OCI-LY7 (cell line): Measurements from ENCODE around the gene ELOVL4. TPM values are rescaled to one million over a fixed set of nuclear protein-coding genes. Genes with fewer than 3 reads are reported as not detected.

Experiments
- BruUV-seq: library from RNA; stranded (reverse); fragments of 400-500 nt; replicated peaks from 2 replicates; lab custom pipeline; 2021; lab: Mats Ljungman, UMichigan
- CTCF ChIA-PET: fragments of 300-600 bp; sonication (Branson Sonifier 250); formaldehyde crosslinking; loops from one replicate; lab custom pipeline; 2022; ENCODE audit warnings: antibody characterized with exemption; ENCODE audit not compliant: unreplicated experiment; lab: Charles Lee
- POLR2A ChIA-PET: fragments of 300-600 bp; sonication (Branson Sonifier 250); formaldehyde crosslinking; loops from one replicate; lab custom pipeline; 2022; ENCODE audit warnings: antibody characterized with exemption; lab: Charles Lee
- DNase-seq: peaks from one replicate; pipeline ENCODE4 v3.0.0-alpha.2; 2015; ENCODE audit warnings: low spot score
- H2AFZ ChIP-seq: fragments of 200-600 bp; sonication (generic), shearing (Covaris generic); 2 replicates; pipeline ENCODE4 v1.6.1; 2014; ENCODE audit warnings: mild to moderate bottlenecking, antibody characterized with exemption, low read length, moderate library complexity
- H3K27ac ChIP-seq: fragments of 200-600 bp; sonication (generic); 2 replicates; pipeline ENCODE4 v1.5.1; 2014; ENCODE audit warnings: mixed run types, low read depth, mild to moderate bottlenecking, moderate library complexity, low read length, inconsistent platforms; ENCODE audit not compliant: poor library complexity, severe bottlenecking
- H3K36me3 ChIP-seq: fragments of 200-600 bp; sonication (generic); 2 replicates; pipeline ENCODE4 v1.6.1; 2014; ENCODE audit warnings: mild to moderate bottlenecking, antibody characterized with exemption, low read length, moderate library complexity, mixed read lengths; ENCODE audit not compliant: insufficient read depth
- H3K4me1 ChIP-seq: fragments of 200-600 bp; sonication (generic); 2 replicates; pipeline ENCODE4 v1.5.1; 2014; ENCODE audit warnings: mild to moderate bottlenecking, low read length; ENCODE audit not compliant: insufficient read depth, poor library complexity, severe bottlenecking
- H3K4me2 ChIP-seq: fragments of 200-600 bp; sonication (generic); 2 replicates; pipeline ENCODE4 v1.6.1; 2014; ENCODE audit warnings: mild to moderate bottlenecking, low read length
- H3K4me3 ChIP-seq: fragments of 200-600 bp; sonication (generic); 2 replicates; pipeline ENCODE4 v1.5.1; 2014; ENCODE audit warnings: mild to moderate bottlenecking, low read depth, low read length; ENCODE audit not compliant: poor library complexity, severe bottlenecking
- H3K79me2 ChIP-seq: fragments of 200-600 bp; sonication (generic); 2 replicates; pipeline ENCODE4 v1.6.1; 2016; ENCODE audit warnings: low read depth, mild to moderate bottlenecking, low read length, moderate library complexity, mixed read lengths; ENCODE audit not compliant: insufficient read depth
- H3K9me2 ChIP-seq: fragments of 200-600 bp; sonication (generic); 2 replicates; pipeline ENCODE4 v1.6.1; 2016; ENCODE audit warnings: mild to moderate bottlenecking, low read length, mixed read lengths; ENCODE audit not compliant: insufficient read depth
- H3K9me3 ChIP-seq: fragments of 200-600 bp; sonication (generic); 2 replicates; pipeline ENCODE4 v1.6.1; 2014; ENCODE audit warnings: mild to moderate bottlenecking, mixed run types, low read length, mixed read lengths
- H4K20me1 ChIP-seq: fragments of 200-600 bp; sonication (generic); 2 replicates; pipeline ENCODE4 v1.6.1; 2014; ENCODE audit warnings: mild to moderate bottlenecking, antibody characterized with exemption, low read length, moderate library complexity, mixed read lengths; ENCODE audit not compliant: insufficient read depth
- EZH2phosphoT487 ChIP-seq: fragments of 200-600 bp; sonication (generic); IDR thresholded peaks from 2 replicates; pipeline ENCODE4 v1.6.1; 2018; ENCODE audit warnings: low read depth, borderline replicate concordance, mild to moderate bottlenecking, mixed run types, antibody characterized with exemption, low read length, moderate library complexity, mixed read lengths
- intact Hi-C: fragments of 100-400 bp; cut with micrococcal nuclease; formaldehyde crosslinking; loops from one replicate; pipeline ENCODE4 v1.10.0; 2022; ENCODE audit not compliant: unreplicated experiment
- total RNA-seq, 2 experiments: library from RNA; depleted of rRNA in 1 of 2; stranded (reverse); fragments of >200 nt in 1 of 2; shearing (Covaris generic) in 1 of 2; gene quantifications; 2 replicates each; pipeline ENCODE4 v1.2.3, GENCODE V29; 2014 to 2022
- TF ChIP-seq, protein P1 (sequence below): fragments of 200-600 bp; sonication (generic); conservative IDR thresholded peaks from 2 replicates; pipeline ENCODE4 v1.5.1; 2014; ENCODE audit warnings: mild to moderate bottlenecking, antibody characterized with exemption, low read length, moderate library complexity, mixed read lengths

Gene ELOVL4
- total RNA-seq, 2 experiments from 2014 or later = not detected

DNA sequence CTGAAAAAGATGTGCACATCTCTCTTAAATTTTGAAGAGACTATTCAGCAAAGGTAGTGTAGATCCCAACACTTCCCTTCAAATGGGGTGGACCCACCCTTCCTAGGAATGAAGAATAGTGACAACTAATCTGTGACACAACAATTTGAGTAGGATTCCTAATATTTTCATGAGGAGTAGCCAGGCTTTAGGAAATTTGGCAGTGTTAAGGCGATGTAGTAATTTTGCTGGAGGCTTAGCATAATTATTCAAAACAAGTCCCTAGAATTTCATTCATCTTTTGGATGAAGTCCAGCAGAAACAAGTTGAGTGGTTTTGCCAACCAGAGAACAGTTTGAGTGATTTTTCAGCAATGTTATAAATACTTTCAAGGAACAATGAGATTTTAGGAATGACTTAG is 52.4 kb downstream of the ELOVL4 start:
- intact Hi-C loops = loop anchor here (1.0 kb wide), 1 partner anchor 20 kb away; no protein-coding TSS in a partner anchor

DNA sequence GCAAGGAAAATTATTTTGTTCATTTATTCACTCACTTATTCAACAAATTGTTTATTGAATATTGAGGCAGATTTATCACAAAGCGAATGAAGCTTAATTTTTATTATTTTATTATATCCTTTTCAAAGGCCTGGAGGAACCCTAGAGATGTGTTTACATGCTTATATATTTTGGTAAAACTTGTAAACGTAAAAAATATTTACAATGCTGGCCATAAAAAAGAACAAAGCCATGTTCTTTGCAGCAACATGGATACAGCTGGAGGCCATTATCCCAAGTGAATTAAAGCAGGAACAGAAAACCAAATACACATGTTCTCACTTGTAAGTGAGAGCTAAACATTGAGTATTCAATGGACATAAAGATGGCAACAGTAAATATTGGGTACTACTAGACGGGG is 58.8 kb downstream of the ELOVL4 start:
- Histone ChIP-seq H2AFZ (no peak overlapping the region), H3K36me3 (no peaks in the 10 kb centered on the region), H3K9me3 (no peaks in the 10 kb centered on the region), H3K27ac (no peak overlapping the region), H3K79me2 (no peaks in the 10 kb centered on the region), H3K4me2 (no peak overlapping the region), H3K4me3 (no peak overlapping the region), H3K4me1 (no peaks in the 10 kb centered on the region), H4K20me1 (no peaks in the 10 kb centered on the region), H3K9me2 (no peaks in the 10 kb centered on the region)
- CTCF ChIA-PET = no interaction called here
- DNase-seq = no peak
- intact Hi-C loops = no loop called here
- POLR2A ChIA-PET = interaction anchor here (0.6 to 0.9 kb wide), 2 partner anchors 11 to 313 kb away, joined by 3 read pairs; no protein-coding TSS in a partner anchor
- no TSS peak for BruUV-seq
- no peak for TF ChIP-seq EZH2phosphoT487
- TF ChIP-seq, protein P1, sequence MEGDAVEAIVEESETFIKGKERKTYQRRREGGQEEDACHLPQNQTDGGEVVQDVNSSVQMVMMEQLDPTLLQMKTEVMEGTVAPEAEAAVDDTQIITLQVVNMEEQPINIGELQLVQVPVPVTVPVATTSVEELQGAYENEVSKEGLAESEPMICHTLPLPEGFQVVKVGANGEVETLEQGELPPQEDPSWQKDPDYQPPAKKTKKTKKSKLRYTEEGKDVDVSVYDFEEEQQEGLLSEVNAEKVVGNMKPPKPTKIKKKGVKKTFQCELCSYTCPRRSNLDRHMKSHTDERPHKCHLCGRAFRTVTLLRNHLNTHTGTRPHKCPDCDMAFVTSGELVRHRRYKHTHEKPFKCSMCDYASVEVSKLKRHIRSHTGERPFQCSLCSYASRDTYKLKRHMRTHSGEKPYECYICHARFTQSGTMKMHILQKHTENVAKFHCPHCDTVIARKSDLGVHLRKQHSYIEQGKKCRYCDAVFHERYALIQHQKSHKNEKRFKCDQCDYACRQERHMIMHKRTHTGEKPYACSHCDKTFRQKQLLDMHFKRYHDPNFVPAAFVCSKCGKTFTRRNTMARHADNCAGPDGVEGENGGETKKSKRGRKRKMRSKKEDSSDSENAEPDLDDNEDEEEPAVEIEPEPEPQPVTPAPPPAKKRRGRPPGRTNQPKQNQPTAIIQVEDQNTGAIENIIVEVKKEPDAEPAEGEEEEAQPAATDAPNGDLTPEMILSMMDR = no peak

More for the DNA sequence above, 52.4 kb downstream of the ELOVL4 start:
- H3K9me2 ChIP-seq = no peaks in the 10 kb centered on the region
- no peaks in the 10 kb centered on the region for H4K20me1 ChIP-seq
- H3K4me2 ChIP-seq = no peak overlapping the region
- DNase-seq = no peak
- BruUV-seq = no TSS peak
- no peak overlapping the region for H2AFZ ChIP-seq
- H3K27ac ChIP-seq = no peak overlapping the region
- H3K36me3 ChIP-seq = no peaks in the 10 kb centered on the region
- TF ChIP-seq, protein P1 = no peak
- TF ChIP-seq EZH2phosphoT487 = no peak
- H3K9me3 ChIP-seq = no peaks in the 10 kb centered on the region
- CTCF ChIA-PET = no interaction called here
- H3K79me2 ChIP-seq = no peaks in the 10 kb centered on the region
- H3K4me3 ChIP-seq = no peak overlapping the region
- H3K4me1 ChIP-seq = no peaks in the 10 kb centered on the region
- POLR2A ChIA-PET = no interaction called here

DNA sequence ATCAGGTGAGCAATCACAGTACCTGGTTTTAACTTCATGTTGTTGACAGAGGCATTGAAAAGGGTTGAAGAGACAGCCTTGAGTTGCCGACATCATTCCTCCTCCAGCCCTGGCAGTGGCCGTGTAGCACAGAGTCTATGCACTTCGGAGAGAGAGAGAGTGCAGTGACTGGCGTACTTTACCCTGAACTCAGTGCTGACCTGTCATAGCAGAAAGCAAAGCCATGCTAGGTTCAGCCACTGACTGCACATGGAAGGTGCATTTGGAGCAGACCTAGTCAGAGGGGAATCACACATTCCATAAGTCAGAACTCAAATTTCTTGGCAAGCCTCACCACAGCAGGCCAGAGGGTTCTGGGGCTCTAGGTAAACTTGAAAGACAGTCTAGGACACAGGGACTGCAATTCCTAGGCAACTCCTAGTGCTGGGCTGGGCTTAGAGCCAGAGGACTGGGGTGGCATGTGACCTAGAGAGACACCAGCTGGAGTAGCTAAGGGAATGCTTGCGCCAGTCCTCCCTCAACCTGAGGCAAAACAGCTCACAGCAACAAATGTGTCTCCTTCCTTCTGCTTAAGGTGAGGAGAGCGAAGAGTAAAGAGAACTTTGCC is 69.1 kb downstream of the ELOVL4 start:
- BruUV-seq = no TSS peak
- Histone ChIP-seq H3K79me2 (no peaks in the 10 kb centered on the region), H4K20me1 (no peaks in the 10 kb centered on the region), H3K36me3 (no peaks in the 10 kb centered on the region), H3K4me3 (no peak overlapping the region), H3K4me1 (no peaks in the 10 kb centered on the region), H3K4me2 (no peak overlapping the region), H3K9me2 (no peaks in the 10 kb centered on the region), H2AFZ (no peak overlapping the region), H3K27ac (no peak overlapping the region), H3K9me3 (no peaks in the 10 kb centered on the region)
- POLR2A ChIA-PET = interaction anchor here (0.6 kb wide), 1 partner anchor 113 kb away, joined by 3 read pairs; no protein-coding TSS in a partner anchor
- DNase-seq = no peak
- CTCF ChIA-PET = no interaction called here
- TF ChIP-seq, protein P1 = no peak
- no peak for TF ChIP-seq EZH2phosphoT487
- intact Hi-C loops = no loop called here
